Heart right ventricle (tissue), 16 donors: ENCODE data around the gene MRPL44. TPM values are rescaled to one million over a fixed set of nuclear protein-coding genes. Genes with fewer than 3 reads are reported as not detected.
"Not testable (repeated sequence)": the region's sequence is repeated elsewhere in the genome, so short reads cannot be mapped to it uniquely, and the experiment has no call there.

Experiments
- ATAC-seq, 8 donors: fragments of 200-7000 bp; cut with Tn5 transposase; one replicate each; pipeline ENCODE4 v1.9.1; 2020; ENCODE audit warnings: mild to moderate bottlenecking in 8 of 8, moderate library complexity in 8 of 8, moderate number of reproducible peaks in 1 of 8
- DNase-seq, 2 donors: peaks; one replicate each; pipeline ENCODE4 v3.0.0-alpha.2; 2020
- H3K27ac ChIP-seq, 10 donors: fragments of 200-600 bp; sonication (generic) in 2 of 10; one replicate each; pipeline versions ENCODE4 v1.5.0 to v1.8.0; 2020 to 2022; ENCODE audit warnings: mild to moderate bottlenecking in 3 of 10
- H3K27me3 ChIP-seq, 7 donors: fragments of 200-600 bp; one replicate each; pipeline ENCODE4 v1.8.0; 2021 to 2022; ENCODE audit warnings: mild to moderate bottlenecking in 2 of 7
- H3K36me3 ChIP-seq, 9 donors: fragments of 200-600 bp; sonication (generic) in 1 of 9; one replicate each; pipeline versions ENCODE4 v1.5.0 to v1.8.0; 2020 to 2022; ENCODE audit warnings: mild to moderate bottlenecking in 2 of 9
- H3K4me1 ChIP-seq, 9 donors: fragments of 200-600 bp; sonication (generic) in 1 of 9; one replicate each; pipeline versions ENCODE4 v1.5.0 to v1.8.0; 2020 to 2022; ENCODE audit warnings: mild to moderate bottlenecking in 4 of 9
- H3K4me3 ChIP-seq, 10 donors: fragments of 200-600 bp; sonication (generic) in 2 of 10; one replicate each; pipeline versions ENCODE4 v1.5.0 to v1.8.0; 2020 to 2022; ENCODE audit warnings: mild to moderate bottlenecking in 7 of 10, moderate library complexity in 2 of 10
- H3K9me3 ChIP-seq, 11 donors: fragments of 200-600 bp in 10 of 11; sonication (generic) in 2 of 11; one replicate each; pipeline versions ENCODE4 v1.5.0 to v1.8.0; 2013 to 2022; ENCODE audit warnings: mild to moderate bottlenecking in 2 of 11, control low read depth in 1 of 11, moderate library complexity in 1 of 11
- WGBS, 2 donors: extraction: QIAGEN DNeasy Blood & Tissue Kit; methylation state at CpG; one replicate each; pipeline ENCODE4 v1.1.7; 2013; ENCODE audit warnings: inconsistent platforms in 1 of 2; 5-methylcytosine and 5-hydroxymethylcytosine counted together
- intact Hi-C, 10 donors: fragments of 100-400 bp; cut with DNase I; formaldehyde crosslinking; loops; one replicate each; pipeline versions ENCODE4 v1.11.1 to v1.14.2; 2022
- polyA plus RNA-seq, 2 donors: library from polyadenylated mRNA; stranded (reverse); fragments of 200-250 nt; gene quantifications; one replicate each; pipeline ENCODE4 v1.2.3, GENCODE V29; 2013
- total RNA-seq, 10 donors: library from RNA; stranded (reverse); fragmentation: NEBNext Ultra II Directional in 3 of 10; extraction: Animal tissue kit (Norgen Biotek cat#: 25700) in 3 of 10; gene quantifications; one replicate each; pipeline versions ENCODE4 v1.2.1 to v1.2.4, GENCODE V29; 2021 to 2023
- TF ChIP-seq, protein P1 (sequence below), 9 donors: fragments of 200-600 bp; sonication (generic) in 2 of 9; IDR thresholded peaks; one replicate each; pipeline versions ENCODE4 v1.5.0 to v1.8.0; 2021 to 2022; ENCODE audit warnings: antibody characterized with exemption in 9 of 9, mild to moderate bottlenecking in 5 of 9, moderate library complexity in 1 of 9
- donor health status: Arrhythmogenic right ventricular cardiomyopathy.
- donor health status: ischemic (EF 13 %, LVEDD 7.1; RV severe dilation, severe dysfunction).
- donor health status: healthy with polysubstance abuse.
- donor health status: DM: no; HTN: yes; CAD: no.
- donor health status: DM: no; HTN: no; CAD: no.
- donor health status: ischemic (EF 25% LVEDD 6.9; RV normal size, moderate dysfunction).
- donor health status: ischemic (EF 25% LVEDD 5.7; RV mildly dilated, moderate dysfunction).
- donor health status: healthy.
- donor health status: DM: yes; HTN: yes; CAD: no.
- donor health status: Ischemic cardiomyopathy.
- donor health status: ischemic (EF 35%, LVEDD 5.7; RV mildly dilated, moderate dysfunction).
- donor health status: nonischemic (EF 11% LVEDD 7.7; RV severe dilation, severe dysfunction).
- donor health status: DM: yes; HTN: yes; CAD: no.
- donor health status: PGD.
- donor health status: ischemic (EF 29% LVEDD 5.4; RV normal size, mild dysfunction).
- donor health status: nonischemic (EF 23%, LVEDD 6.1; RV moderate dilation, normal function).

Gene MRPL44
- total and polyA plus RNA-seq, 12 donors: 11.3 to 47.5 (median 39.5) TPM

GRCh38 chr2:223937535-223937934, 19.7 kb upstream of the MRPL44 start:
- Histone ChIP-seq H3K36me3 (no peaks in the 10 kb centered on the region), H3K27ac (peak overlapping the region in 5 of 10 donors; percentile 1 to 28 (median 17)), H3K4me1 (peaks cover 9 to 90% (median 69%) of the 10 kb centered on the region in 9 donors), H3K9me3 (peaks cover 0 to 11% (median 0%) of the 10 kb centered on the region in 11 donors), H3K27me3 (no peaks in the 10 kb centered on the region), H3K4me3 (no peak overlapping the region)
- ATAC-seq (peak in 4 of 8 donors; percentile 24 to 64 (median 52)), DNase-seq (no peak)
- TF ChIP-seq, protein P1, sequence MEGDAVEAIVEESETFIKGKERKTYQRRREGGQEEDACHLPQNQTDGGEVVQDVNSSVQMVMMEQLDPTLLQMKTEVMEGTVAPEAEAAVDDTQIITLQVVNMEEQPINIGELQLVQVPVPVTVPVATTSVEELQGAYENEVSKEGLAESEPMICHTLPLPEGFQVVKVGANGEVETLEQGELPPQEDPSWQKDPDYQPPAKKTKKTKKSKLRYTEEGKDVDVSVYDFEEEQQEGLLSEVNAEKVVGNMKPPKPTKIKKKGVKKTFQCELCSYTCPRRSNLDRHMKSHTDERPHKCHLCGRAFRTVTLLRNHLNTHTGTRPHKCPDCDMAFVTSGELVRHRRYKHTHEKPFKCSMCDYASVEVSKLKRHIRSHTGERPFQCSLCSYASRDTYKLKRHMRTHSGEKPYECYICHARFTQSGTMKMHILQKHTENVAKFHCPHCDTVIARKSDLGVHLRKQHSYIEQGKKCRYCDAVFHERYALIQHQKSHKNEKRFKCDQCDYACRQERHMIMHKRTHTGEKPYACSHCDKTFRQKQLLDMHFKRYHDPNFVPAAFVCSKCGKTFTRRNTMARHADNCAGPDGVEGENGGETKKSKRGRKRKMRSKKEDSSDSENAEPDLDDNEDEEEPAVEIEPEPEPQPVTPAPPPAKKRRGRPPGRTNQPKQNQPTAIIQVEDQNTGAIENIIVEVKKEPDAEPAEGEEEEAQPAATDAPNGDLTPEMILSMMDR (IDR thresholded peaks at IDR 0.05): no peak
- intact Hi-C loops: no loop called here
- 0 to 36% methylated on average over 1 of the region's 1 CpG for WGBS, 2 donors

DNA sequence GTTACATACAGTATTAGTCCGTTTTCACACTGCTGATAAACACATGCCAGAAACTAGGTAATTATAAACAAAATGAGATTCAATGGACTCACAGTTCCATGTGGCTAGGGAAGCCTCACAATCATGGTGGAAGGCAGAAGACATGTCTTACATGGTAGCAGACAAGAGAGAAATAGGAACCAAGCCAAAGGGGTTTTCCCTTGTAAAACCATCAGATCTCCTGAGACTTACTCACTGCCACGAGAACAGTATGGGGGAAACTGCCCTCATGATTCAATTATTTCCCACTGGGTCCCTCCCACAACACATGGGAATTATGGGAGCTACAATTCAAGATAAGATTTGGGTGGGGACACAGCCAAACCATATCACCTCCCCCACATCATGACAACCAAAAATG, 17.8 kb upstream of the MRPL44 start:
- DNase-seq, intact Hi-C loops, H3K27ac ChIP-seq, H3K27me3 ChIP-seq, ATAC-seq, H3K36me3 ChIP-seq, H3K4me3 ChIP-seq: not testable (repeated sequence)
- Histone ChIP-seq H3K4me1 (peaks cover 10 to 86% (median 65%) of the 10 kb centered on the region in 9 donors), H3K9me3 (peaks cover 0 to 11% (median 0%) of the 10 kb centered on the region in 11 donors)
- 54 to 57% methylated on average over 2 of the region's 2 CpGs for WGBS, 2 donors

DNA sequence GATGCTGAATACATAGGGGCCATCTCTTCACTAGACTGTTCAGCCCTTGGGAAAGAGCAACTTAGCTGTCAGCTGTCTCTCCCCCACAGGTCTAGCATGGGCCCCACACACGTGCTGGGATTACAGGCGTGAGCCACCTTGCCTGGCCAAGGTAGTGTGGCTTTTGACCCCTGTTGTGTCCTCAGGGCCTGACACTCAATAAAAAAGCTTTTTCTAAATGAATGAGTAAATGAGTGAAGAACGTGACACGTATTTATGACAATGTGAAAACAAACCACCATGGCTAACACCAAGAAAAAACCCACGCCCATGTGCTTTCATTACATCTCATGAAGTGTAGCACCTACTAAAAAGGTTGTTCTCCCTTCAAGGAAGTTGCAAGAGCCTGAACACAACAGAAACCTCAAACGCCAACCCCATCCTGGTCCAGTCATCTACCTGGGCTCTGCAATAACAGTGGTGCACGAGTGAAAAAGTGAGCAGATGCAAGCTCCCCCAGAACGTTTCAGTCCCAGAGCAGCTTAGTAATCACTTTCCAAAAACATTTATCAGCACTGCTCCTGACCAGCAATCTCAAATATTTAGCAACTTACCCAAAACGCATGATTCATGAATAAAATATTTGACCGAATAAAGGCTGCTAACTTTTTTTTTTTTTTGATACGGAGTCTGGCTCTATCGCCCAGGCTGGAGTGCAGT, 15.5 kb upstream of the MRPL44 start:
- intact Hi-C loops: loop anchor here in 1 of 10 donors (5.0 kb wide), 1 partner anchor 34 kb away; no protein-coding TSS in a partner anchor
- peak overlapping the region in 1 of 10 donors; percentile 53 for H3K27ac ChIP-seq
- WGBS, 2 donors: 63 to 71% methylated on average over 12 of the region's 12 CpGs
- no peaks in the 10 kb centered on the region for H3K36me3 ChIP-seq
- peaks cover 0 to 11% (median 0%) of the 10 kb centered on the region in 11 donors for H3K9me3 ChIP-seq
- no peaks in the 10 kb centered on the region for H3K27me3 ChIP-seq
- peaks cover 10 to 73% (median 53%) of the 10 kb centered on the region in 9 donors for H3K4me1 ChIP-seq
- no peak overlapping the region for H3K4me3 ChIP-seq
- ATAC-seq: no peak
- TF ChIP-seq, protein P1 (IDR thresholded peaks at IDR 0.05): no peak
- DNase-seq: no peak

GRCh38 chr2:223943135-223943534, 14.1 kb upstream of the MRPL44 start:
- DNase-seq (no peak), ATAC-seq (no peak)
- no peaks in the 10 kb centered on the region for H3K36me3 ChIP-seq
- H3K9me3 ChIP-seq: peaks cover 0 to 11% (median 0%) of the 10 kb centered on the region in 11 donors
- intact Hi-C loops: loop anchor here in 1 of 10 donors (5.0 kb wide), 1 partner anchor 36 kb away; no protein-coding TSS in a partner anchor
- H3K27ac ChIP-seq: peak overlapping the region in 9 of 10 donors; percentile 35 to 99 (median 97)
- peak overlapping the region in 9 of 10 donors; percentile 76 to 100 (median 97) for H3K4me3 ChIP-seq
- WGBS, 2 donors: 51 to 75% methylated on average over 1 of the region's 1 CpG
- no peaks in the 10 kb centered on the region for H3K27me3 ChIP-seq
- peaks cover 8 to 58% (median 39%) of the 10 kb centered on the region in 9 donors for H3K4me1 ChIP-seq
- TF ChIP-seq, protein P1 (IDR thresholded peaks at IDR 0.05): no peak
